Tibial nerve (tissue), 4 donors: ENCODE results near the gene TUBA1A.

Experiments used
- EP300 ChIP-seq, 2 donors: sonication (generic); formaldehyde crosslinking; IDR thresholded peaks; one replicate each; pipeline ENCODE4 v1.6.1; 2017; ENCODE audit warnings: antibody characterized with exemption in 2 of 2, mild to moderate bottlenecking in 1 of 2
- POLR2A ChIP-seq, 2 donors: fragments of 450-650 bp; IDR thresholded peaks; one replicate each; pipeline ENCODE4 v1.6.1; 2017; ENCODE audit warnings: antibody characterized with exemption in 2 of 2, mild to moderate bottlenecking in 2 of 2, moderate library complexity in 2 of 2
- TF ChIP-seq, protein P1 (sequence below), 5 experiments: fragments of 200-600 bp in 3 of 5; fragments of 450-650 bp in 2 of 5; sonication (generic) in 3 of 5; IDR thresholded peaks; one replicate each; pipeline ENCODE4 v1.5.1; 2016 to 2019; ENCODE audit warnings: antibody characterized with exemption in 5 of 5, mild to moderate bottlenecking in 3 of 5, moderate library complexity in 2 of 5

DNA sequence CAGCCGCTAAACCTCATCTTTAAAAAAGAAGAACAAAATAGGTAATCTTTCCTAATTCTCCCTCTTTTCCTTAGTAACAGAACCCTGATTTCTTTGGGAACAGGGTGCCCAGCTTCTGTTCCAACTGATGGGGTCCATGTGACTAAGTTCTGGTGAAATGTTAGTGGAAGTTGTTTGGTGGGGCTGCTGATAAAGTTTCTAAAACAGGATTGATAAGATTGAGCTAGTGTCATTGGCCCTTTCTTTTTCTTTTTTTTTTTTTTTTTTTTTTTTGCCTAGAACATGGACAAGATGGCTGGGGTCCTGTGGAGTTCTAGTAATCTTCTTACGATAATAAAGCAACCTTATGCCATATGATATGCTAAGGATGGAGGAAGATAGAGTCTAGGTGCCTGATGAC is 41.5 kb downstream of the TUBA1A start:
- TF ChIP-seq, protein P1, sequence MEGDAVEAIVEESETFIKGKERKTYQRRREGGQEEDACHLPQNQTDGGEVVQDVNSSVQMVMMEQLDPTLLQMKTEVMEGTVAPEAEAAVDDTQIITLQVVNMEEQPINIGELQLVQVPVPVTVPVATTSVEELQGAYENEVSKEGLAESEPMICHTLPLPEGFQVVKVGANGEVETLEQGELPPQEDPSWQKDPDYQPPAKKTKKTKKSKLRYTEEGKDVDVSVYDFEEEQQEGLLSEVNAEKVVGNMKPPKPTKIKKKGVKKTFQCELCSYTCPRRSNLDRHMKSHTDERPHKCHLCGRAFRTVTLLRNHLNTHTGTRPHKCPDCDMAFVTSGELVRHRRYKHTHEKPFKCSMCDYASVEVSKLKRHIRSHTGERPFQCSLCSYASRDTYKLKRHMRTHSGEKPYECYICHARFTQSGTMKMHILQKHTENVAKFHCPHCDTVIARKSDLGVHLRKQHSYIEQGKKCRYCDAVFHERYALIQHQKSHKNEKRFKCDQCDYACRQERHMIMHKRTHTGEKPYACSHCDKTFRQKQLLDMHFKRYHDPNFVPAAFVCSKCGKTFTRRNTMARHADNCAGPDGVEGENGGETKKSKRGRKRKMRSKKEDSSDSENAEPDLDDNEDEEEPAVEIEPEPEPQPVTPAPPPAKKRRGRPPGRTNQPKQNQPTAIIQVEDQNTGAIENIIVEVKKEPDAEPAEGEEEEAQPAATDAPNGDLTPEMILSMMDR (IDR thresholded peaks at IDR 0.05), result no peak
- TF ChIP-seq POLR2A (IDR thresholded peaks at IDR 0.05) (no peak), EP300 (IDR thresholded peaks at IDR 0.05) (no peak)
